KMS-11 (cell line): Measurements from ENCODE around the gene KLF15.

ENCODE experiments used
- H2AFZ ChIP-seq: fragments of 200-600 bp; sonication (generic); 2 replicates; pipeline ENCODE4 v1.6.1; 2016; ENCODE audit warnings: antibody characterized with exemption, mixed run types, low read depth
- H3K27ac ChIP-seq: fragments of 200-600 bp; sonication (generic); 2 replicates; pipeline ENCODE4 v1.6.1; 2016; ENCODE audit warnings: mild to moderate bottlenecking, mixed run types
- H3K27me3 ChIP-seq: fragments of 200-600 bp; sonication (generic); 2 replicates; pipeline ENCODE4 v1.6.1; 2017; ENCODE audit warnings: mild to moderate bottlenecking, low read depth, mixed run types, moderate library complexity; ENCODE audit not compliant: insufficient read depth
- H3K36me3 ChIP-seq: fragments of 200-600 bp; sonication (generic); 2 replicates; pipeline ENCODE4 v1.6.1; 2017; ENCODE audit warnings: mild to moderate bottlenecking, mixed run types; ENCODE audit not compliant: insufficient read depth
- H3K4me1 ChIP-seq: fragments of 200-600 bp; sonication (generic); 2 replicates; pipeline ENCODE4 v1.6.1; 2016; ENCODE audit warnings: mild to moderate bottlenecking, low read depth, mixed run types; ENCODE audit not compliant: poor library complexity, severe bottlenecking
- H3K4me2 ChIP-seq: fragments of 200-600 bp; sonication (generic); 2 replicates; pipeline ENCODE4 v1.7.0; 2016; ENCODE audit warnings: mild to moderate bottlenecking, mixed run types
- H3K4me3 ChIP-seq: fragments of 200-600 bp; sonication (generic); IDR thresholded peaks from 2 replicates; pipeline ENCODE4 v1.6.1; 2017; ENCODE audit warnings: low read depth, low read length, mixed read lengths; ENCODE audit not compliant: insufficient read depth
- H3K79me2 ChIP-seq: fragments of 200-600 bp; sonication (generic); 2 replicates; pipeline ENCODE4 v1.6.1; 2016; ENCODE audit warnings: low read depth, mixed run types; ENCODE audit not compliant: insufficient read depth
- H3K9ac ChIP-seq: fragments of 200-600 bp; sonication (generic); 2 replicates; pipeline ENCODE4 v1.6.1; 2016; ENCODE audit warnings: mild to moderate bottlenecking, mixed run types
- H4K20me1 ChIP-seq: fragments of 200-600 bp; sonication (generic); 2 replicates; pipeline ENCODE4 v1.6.1; 2016; ENCODE audit warnings: mild to moderate bottlenecking, mixed run types; ENCODE audit not compliant: insufficient read depth
- TF ChIP-seq, protein P1 (sequence below): fragments of 200-600 bp; sonication (generic); conservative IDR thresholded peaks from 2 replicates; pipeline ENCODE4 v1.6.1; 2017; ENCODE audit warnings: low read depth, mild to moderate bottlenecking, antibody characterized with exemption, low read length, moderate library complexity, mixed read lengths

Gene KLF15

DNA sequence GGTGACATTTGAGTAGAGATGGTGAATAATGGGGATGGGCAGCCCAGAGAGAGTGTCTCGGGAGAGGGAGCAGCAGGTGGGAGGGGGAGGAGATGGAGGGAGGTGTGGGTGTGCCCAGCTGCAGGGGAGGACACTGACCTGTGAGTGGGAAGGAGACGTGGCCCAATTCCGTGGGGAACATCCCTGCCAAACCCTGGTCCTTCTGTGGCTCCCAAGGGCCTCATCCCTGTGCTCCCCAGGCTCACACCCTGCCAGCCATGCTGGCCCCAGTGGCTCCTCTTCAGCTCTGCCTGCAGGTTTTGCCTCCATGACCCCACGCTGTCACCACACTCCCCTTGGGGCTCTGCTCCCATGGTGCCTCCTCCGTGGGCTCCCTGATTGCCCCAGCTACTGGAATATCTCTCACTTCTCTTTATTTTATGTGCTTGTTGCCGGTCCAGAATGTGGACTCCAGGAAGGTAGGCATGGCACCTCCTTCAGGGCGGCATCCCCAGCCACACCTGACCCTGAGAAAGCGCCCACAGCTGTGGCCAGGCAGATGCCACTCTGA is 44.5 kb upstream of the KLF15 start:
- Histone ChIP-seq H3K36me3 (no peaks in the 10 kb centered on the region), H3K27ac (no peak overlapping the region), H2AFZ (no peak overlapping the region), H3K4me2 (no peak overlapping the region), H3K27me3 (no peaks in the 10 kb centered on the region), H3K9ac (no peak overlapping the region), H4K20me1 (no peaks in the 10 kb centered on the region), H3K4me1 (no peaks in the 10 kb centered on the region), H3K79me2 (no peaks in the 10 kb centered on the region), H3K4me3 (no peak overlapping the region)
- TF ChIP-seq, protein P1, sequence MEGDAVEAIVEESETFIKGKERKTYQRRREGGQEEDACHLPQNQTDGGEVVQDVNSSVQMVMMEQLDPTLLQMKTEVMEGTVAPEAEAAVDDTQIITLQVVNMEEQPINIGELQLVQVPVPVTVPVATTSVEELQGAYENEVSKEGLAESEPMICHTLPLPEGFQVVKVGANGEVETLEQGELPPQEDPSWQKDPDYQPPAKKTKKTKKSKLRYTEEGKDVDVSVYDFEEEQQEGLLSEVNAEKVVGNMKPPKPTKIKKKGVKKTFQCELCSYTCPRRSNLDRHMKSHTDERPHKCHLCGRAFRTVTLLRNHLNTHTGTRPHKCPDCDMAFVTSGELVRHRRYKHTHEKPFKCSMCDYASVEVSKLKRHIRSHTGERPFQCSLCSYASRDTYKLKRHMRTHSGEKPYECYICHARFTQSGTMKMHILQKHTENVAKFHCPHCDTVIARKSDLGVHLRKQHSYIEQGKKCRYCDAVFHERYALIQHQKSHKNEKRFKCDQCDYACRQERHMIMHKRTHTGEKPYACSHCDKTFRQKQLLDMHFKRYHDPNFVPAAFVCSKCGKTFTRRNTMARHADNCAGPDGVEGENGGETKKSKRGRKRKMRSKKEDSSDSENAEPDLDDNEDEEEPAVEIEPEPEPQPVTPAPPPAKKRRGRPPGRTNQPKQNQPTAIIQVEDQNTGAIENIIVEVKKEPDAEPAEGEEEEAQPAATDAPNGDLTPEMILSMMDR = no peak

DNA sequence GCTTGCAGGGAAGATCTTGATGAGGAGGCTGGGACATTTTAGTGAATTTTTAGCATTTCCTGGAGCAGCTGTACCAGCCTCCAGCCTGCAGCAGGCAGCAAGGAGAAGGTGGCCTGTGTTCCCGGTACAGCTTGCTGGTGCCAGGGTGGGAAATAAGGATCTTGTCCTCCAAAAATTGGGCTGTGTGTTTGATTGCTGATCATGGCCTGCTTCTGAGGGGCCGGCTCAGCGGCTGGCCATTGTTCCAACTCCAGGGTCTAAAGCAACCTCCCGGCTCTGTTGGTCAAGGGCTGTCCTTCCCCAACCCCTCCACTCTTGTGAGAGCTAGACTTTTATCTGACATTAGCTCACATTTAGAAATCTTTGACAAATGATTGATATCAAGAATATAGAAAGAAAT is 42.5 kb upstream of the KLF15 start:
- TF ChIP-seq, protein P1 = no peak
- Histone ChIP-seq H2AFZ (no peak overlapping the region), H3K36me3 (no peaks in the 10 kb centered on the region), H3K4me2 (no peak overlapping the region), H3K27ac (no peak overlapping the region), H3K4me1 (no peaks in the 10 kb centered on the region), H4K20me1 (no peaks in the 10 kb centered on the region), H3K27me3 (no peaks in the 10 kb centered on the region), H3K4me3 (no peak overlapping the region), H3K9ac (no peak overlapping the region), H3K79me2 (no peaks in the 10 kb centered on the region)

DNA sequence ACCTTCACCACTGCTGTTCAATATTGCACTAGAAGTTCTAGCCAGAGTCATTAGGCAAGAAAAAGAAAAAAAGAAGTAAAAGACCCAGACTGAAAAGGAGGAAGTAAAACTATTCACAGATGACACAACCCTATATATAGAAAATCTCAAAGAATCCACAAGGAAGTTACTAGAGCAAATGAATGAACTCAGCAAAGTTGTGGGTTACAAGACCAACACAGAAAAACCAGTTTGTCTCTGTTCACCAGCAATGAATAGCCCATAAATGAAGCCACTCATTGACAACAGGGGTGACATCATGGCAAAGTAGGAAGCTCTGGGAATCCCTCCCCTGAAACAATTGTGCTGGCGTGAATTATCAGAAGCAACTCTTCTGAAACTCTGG is 42.1 kb upstream of the KLF15 start:
- no peaks in the 10 kb centered on the region for H3K36me3 ChIP-seq
- no peak overlapping the region for H3K4me2 ChIP-seq
- TF ChIP-seq, protein P1 = no peak
- no peak overlapping the region for H3K27ac ChIP-seq
- H3K4me1 ChIP-seq = no peaks in the 10 kb centered on the region
- no peaks in the 10 kb centered on the region for H3K27me3 ChIP-seq
- no peak overlapping the region for H3K4me3 ChIP-seq
- H3K79me2 ChIP-seq = no peaks in the 10 kb centered on the region
- H3K9ac ChIP-seq = no peak overlapping the region
- H2AFZ ChIP-seq = no peak overlapping the region
- no peaks in the 10 kb centered on the region for H4K20me1 ChIP-seq

DNA sequence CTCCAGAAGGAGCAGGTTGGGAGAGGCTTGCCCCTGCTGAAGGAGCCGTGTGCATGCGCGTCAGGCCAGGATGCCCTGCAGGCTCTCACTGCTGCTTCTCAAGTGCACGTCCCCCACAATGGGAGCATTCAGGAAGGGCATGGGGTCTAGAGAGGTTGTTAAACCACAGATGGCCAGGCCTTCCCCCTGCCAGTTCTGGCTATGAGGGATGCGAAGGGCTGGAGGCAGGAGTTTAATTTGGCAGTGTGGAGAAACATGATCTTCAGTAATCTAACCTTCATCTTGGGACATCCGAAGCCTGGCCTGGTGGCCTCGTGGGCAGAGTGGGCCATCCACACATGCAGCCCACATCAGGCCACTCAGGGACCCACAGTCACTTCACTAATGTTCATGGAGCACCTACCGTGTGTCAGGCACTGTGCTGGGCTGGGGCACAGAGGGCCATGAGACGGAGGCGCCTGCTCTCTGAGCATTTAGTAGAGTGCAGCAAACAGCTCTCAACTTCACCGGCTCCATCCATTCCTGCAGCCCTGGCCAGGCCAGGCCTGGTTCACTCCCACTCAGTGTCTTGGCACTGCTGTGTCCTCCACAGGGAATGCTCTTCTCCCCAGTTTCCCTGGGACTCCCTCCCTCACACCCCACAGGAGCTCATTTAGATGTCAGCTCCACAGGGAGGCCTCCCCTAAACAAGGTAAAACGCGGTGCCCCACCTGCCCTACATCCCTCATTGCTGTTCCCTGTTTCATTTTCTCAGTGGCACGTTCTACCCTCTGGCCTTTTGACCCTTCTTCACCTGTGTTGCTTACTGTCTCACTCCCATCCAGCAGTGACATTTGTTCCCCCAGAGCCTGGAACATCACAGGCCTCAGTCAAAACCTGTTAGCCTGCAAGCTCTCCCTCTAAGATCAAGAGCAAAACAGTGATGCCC is 41.5 kb upstream of the KLF15 start:
- TF ChIP-seq, protein P1 = no peak
- no peaks in the 10 kb centered on the region for H3K27me3 ChIP-seq
- H3K4me2 ChIP-seq = no peak overlapping the region
- no peak overlapping the region for H3K27ac ChIP-seq
- no peaks in the 10 kb centered on the region for H3K79me2 ChIP-seq
- H3K4me1 ChIP-seq = no peaks in the 10 kb centered on the region
- H3K4me3 ChIP-seq = no peak overlapping the region
- H3K36me3 ChIP-seq = no peaks in the 10 kb centered on the region
- no peak overlapping the region for H3K9ac ChIP-seq
- no peak overlapping the region for H2AFZ ChIP-seq
- no peaks in the 10 kb centered on the region for H4K20me1 ChIP-seq
